Vagina (tissue), 2 donors: Measurements from ENCODE around the gene TMEM205. TPM values are rescaled to one million over a fixed set of nuclear protein-coding genes. Genes with fewer than 3 reads are reported as not detected.

ENCODE experiments used
- DNase-seq, 2 donors: peaks; one replicate each; pipeline ENCODE4 v3.0.0-alpha.2; 2017; ENCODE audit errors: extremely low spot score in 2 of 2
- H3K27ac ChIP-seq: fragments of 200-600 bp; sonication (generic); one replicate; pipeline ENCODE4 v1.5.1; 2019
- H3K27me3 ChIP-seq: fragments of 200-600 bp; sonication (generic); one replicate; pipeline ENCODE4 v1.5.1; 2019
- H3K36me3 ChIP-seq, 2 donors: fragments of 200-600 bp; sonication (generic); one replicate each; pipeline ENCODE4 v1.5.1; 2017 to 2019
- H3K4me1 ChIP-seq: fragments of 200-600 bp; sonication (generic); one replicate; pipeline ENCODE4 v1.5.1; 2019
- H3K4me3 ChIP-seq, 2 donors: fragments of 200-600 bp; sonication (generic); 1 replicate in 1 of 2; 2 replicates in 1 of 2; pipeline ENCODE4 v1.5.1; 2016 to 2019
- H3K9me3 ChIP-seq: fragments of 200-600 bp; sonication (generic); one replicate; pipeline ENCODE4 v1.5.1; 2019
- POLR2A ChIP-seq, 2 donors: fragments of 450-650 bp; IDR thresholded peaks; one replicate each; pipeline ENCODE4 v1.6.1; 2017; ENCODE audit warnings: antibody characterized with exemption in 2 of 2, mild to moderate bottlenecking in 2 of 2, moderate library complexity in 2 of 2
- POLR2AphosphoS5 ChIP-seq, 2 donors: sonication (generic); formaldehyde crosslinking; IDR thresholded peaks; one replicate each; pipeline ENCODE4 v1.9.0; 2017; ENCODE audit warnings: antibody characterized with exemption in 2 of 2, mild to moderate bottlenecking in 2 of 2, low read depth in 1 of 2; ENCODE audit not compliant: insufficient read depth in 1 of 2
- intact Hi-C: fragments of 100-400 bp; cut with DNase I; formaldehyde crosslinking; loops from one replicate; pipeline ENCODE4 v1.15.1; 2023
- total RNA-seq: library from RNA; depleted of rRNA; stranded (reverse); fragments of >200 nt; gene quantifications from one replicate; pipeline ENCODE4 v1.2.3, GENCODE V29; 2016
- TF ChIP-seq, protein P1 (sequence below), 3 experiments: fragments of 450-650 bp in 2 of 3; fragments of 200-600 bp in 1 of 3; sonication (generic) in 1 of 3; IDR thresholded peaks; one replicate each; pipeline ENCODE4 v1.5.1; 2017 to 2019; ENCODE audit warnings: antibody characterized with exemption in 3 of 3, mild to moderate bottlenecking in 2 of 3, moderate library complexity in 2 of 3

Gene TMEM205
- total RNA-seq, 1 donor from 2014 or later, result 173 TPM

DNA sequence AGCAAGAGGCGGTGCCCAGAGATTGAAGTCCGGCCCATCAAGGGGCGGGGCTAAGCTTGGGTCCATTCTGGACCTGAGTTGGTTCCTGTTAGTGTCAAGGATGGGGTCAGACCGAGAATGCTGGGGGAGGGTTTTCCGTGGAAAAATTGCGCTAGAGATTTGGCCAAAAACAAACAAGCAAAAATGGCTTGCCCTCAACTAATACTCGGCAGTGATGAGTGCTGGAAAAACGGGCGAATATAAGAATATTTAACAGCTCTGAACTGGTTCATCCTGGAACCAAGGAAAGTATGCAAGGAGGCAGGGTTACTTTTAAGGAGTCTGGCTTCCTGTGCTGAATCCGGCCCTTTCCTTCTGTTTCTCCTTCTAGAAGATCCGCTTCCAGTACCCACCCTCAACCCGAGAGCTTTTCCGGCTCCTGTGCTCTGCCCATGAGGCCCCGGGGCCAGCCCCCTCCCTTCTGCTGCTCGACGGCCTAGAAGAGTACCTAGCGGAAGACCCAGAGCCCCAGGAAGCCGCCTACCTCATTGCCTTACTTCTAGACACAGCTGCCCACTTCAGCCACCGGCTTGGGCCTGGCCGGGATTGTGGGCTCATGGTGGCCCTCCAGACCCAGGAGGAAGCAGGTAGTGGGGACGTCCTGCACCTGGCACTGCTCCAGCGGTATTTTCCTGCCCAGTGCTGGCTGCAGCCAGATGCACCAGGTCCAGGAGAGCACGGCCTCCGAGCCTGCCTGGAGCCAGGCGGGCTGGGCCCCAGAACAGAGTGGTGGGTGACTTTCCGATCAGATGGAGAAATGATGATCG is 29.3 kb upstream of the TMEM205 start:
- Histone ChIP-seq H3K36me3 (no peaks in the 10 kb centered on the region), H3K4me3 (peak overlapping the region; percentile 60 to 64), H3K9me3 (no peaks in the 10 kb centered on the region), H3K27ac (peak overlapping the region; percentile 86), H3K27me3 (no peaks in the 10 kb centered on the region), H3K4me1 (peaks cover 58% of the 10 kb centered on the region)
- intact Hi-C loops, result loop anchor here (5.0 kb wide), 1 partner anchor 57 kb away; no protein-coding TSS in a partner anchor
- TF ChIP-seq, protein P1, sequence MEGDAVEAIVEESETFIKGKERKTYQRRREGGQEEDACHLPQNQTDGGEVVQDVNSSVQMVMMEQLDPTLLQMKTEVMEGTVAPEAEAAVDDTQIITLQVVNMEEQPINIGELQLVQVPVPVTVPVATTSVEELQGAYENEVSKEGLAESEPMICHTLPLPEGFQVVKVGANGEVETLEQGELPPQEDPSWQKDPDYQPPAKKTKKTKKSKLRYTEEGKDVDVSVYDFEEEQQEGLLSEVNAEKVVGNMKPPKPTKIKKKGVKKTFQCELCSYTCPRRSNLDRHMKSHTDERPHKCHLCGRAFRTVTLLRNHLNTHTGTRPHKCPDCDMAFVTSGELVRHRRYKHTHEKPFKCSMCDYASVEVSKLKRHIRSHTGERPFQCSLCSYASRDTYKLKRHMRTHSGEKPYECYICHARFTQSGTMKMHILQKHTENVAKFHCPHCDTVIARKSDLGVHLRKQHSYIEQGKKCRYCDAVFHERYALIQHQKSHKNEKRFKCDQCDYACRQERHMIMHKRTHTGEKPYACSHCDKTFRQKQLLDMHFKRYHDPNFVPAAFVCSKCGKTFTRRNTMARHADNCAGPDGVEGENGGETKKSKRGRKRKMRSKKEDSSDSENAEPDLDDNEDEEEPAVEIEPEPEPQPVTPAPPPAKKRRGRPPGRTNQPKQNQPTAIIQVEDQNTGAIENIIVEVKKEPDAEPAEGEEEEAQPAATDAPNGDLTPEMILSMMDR (IDR thresholded peaks at IDR 0.05), result no peak
- TF ChIP-seq POLR2AphosphoS5 (IDR thresholded peaks at IDR 0.05; ENCODE audit: insufficient read depth in 1 of 2, low read depth in 1 of 2) (peak; percentile 18 to 29), POLR2A (IDR thresholded peaks at IDR 0.05) (peak in 1 of 2 donors; percentile 75)
- DNase-seq, result no peak

DNA sequence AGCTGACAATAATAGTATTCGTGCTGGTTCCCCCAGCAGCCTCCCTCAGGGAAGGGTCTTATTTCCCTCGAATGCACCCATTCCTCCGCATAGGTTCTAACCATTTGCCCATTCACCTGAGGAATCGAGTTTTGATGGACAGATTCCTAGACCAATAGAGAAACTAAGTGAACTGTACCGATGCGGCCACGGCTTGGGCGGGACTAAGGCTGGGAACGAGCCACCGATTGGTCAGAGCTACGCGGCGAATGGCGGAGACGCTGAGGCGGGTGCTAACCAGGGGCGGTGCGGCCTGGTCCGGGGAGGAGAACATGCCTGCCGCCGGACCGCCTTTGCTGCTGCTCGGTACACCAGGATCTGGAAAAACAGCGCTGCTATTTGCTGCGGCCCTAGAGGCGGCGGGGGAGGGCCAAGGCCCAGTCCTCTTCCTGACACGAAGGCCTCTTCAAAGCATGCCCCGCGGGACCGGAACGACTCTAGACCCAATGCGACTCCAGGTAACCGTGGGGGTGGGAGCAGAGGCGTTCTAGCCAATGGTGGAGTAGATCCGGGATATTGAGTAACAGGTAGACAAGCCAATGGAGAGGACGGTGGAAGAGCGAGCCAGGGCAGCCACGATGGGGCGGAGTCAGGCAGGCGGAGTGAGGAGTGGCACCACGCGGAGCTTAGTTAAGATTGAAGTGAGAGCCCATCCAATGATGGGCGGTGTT is 28.5 kb upstream of the TMEM205 start, which contains the start of gene SWSAP1:
TSS of gene SWSAP1 (plus strand) at position 234 of the 710 bp plus-strand sequence. CDS start at position 249, 15 bp downstream.
- DNase-seq, result peak; percentile 99 to 100
- peak within 1 kb of the TSS; percentile 60 to 64 for H3K4me3 ChIP-seq
- intact Hi-C loops, result loop anchor here (5.0 kb wide), 1 partner anchor 58 kb away; no protein-coding TSS in a partner anchor
- no peaks in the 10 kb centered on the region for H3K36me3 ChIP-seq
- peaks cover 51% of the 10 kb centered on the region for H3K4me1 ChIP-seq
- H3K27ac ChIP-seq, result peak within 1 kb of the TSS; percentile 86
- TF ChIP-seq, protein P1 (IDR thresholded peaks at IDR 0.05), result no peak
- peak in 1 of 2 donors; percentile 25 for TF ChIP-seq POLR2A (IDR thresholded peaks at IDR 0.05)
- peak; percentile 85 to 93 for TF ChIP-seq POLR2AphosphoS5 (IDR thresholded peaks at IDR 0.05; ENCODE audit: insufficient read depth in 1 of 2, low read depth in 1 of 2)
- no peaks in the 10 kb centered on the region for H3K27me3 ChIP-seq
- no peaks in the 10 kb centered on the region for H3K9me3 ChIP-seq

DNA sequence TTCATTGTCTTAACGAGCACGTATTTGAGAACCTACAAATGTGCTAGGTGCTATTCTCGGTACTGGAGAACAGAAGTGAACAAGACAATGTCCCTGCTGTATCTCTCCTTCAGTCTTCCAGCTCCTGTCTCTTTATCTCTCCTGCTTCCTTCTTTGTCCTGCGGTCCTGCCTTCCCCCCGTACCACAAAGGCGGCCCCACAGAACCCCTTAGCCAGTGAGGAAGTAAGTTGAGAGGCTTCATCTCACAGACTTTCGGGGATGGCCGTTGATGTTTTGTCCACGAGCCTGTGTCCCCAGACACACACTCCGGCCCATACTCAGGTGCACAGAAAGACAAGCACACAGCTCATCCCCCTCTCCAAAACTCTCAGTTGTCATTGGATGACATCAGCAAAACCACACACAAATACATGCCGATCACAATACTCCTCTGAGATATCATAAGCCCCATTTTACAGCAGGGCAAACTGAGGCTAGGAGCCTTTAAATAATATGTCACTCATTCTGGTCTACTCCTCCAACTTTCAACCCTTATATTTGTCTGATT is 27.9 kb upstream of the TMEM205 start:
- no peaks in the 10 kb centered on the region for H3K36me3 ChIP-seq
- H3K9me3 ChIP-seq, result no peaks in the 10 kb centered on the region
- peak overlapping the region; percentile 86 for H3K27ac ChIP-seq
- TF ChIP-seq POLR2A (IDR thresholded peaks at IDR 0.05), result no peak
- no peak for TF ChIP-seq POLR2AphosphoS5 (IDR thresholded peaks at IDR 0.05; ENCODE audit: insufficient read depth in 1 of 2, low read depth in 1 of 2)
- TF ChIP-seq, protein P1 (IDR thresholded peaks at IDR 0.05), result no peak
- peak overlapping the region; percentile 60 to 64 for H3K4me3 ChIP-seq
- intact Hi-C loops, result no loop called here
- H3K4me1 ChIP-seq, result peaks cover 48% of the 10 kb centered on the region
- H3K27me3 ChIP-seq, result no peaks in the 10 kb centered on the region
- DNase-seq, result no peak

DNA sequence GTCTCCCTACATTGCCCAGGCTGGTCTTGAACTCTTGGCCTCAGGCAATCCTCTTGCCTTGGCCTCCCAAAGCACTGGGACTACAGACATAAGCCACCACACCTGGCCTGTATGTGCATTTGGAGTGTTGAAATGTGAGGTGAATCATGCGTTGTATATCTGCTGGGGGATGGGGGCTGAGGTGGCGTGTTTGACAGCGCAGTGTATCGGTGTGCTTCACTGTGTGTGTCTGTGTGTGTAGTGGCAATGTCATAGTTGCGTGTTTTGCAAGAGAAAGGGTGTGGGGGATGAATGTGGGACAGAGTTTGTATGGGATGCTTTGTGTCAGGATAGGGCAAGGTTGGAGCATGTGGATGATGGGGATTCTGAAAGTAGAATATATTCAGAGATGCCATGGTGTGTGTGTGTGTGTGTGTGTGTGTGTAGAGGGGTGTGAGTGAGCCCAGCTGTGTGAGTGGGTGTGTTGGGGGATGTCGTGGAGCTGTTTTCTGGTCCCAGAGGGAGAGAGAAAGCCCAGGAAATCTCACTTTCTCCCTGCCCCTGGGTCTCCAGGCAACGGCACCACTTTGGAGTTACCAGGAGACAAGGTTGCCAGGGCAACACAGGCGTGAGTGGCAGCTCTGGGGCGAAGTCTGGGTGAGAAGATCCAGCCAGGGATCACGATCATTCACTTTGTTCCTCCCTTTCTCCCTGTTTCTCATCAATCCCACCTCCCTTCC is 27.3 kb upstream of the TMEM205 start:
- Histone ChIP-seq H3K9me3 (no peaks in the 10 kb centered on the region), H3K4me3 (no peak overlapping the region), H3K27ac (no peak overlapping the region), H3K4me1 (peaks cover 41% of the 10 kb centered on the region), H3K36me3 (no peaks in the 10 kb centered on the region), H3K27me3 (no peaks in the 10 kb centered on the region)
- no peak for DNase-seq
- TF ChIP-seq POLR2AphosphoS5 (IDR thresholded peaks at IDR 0.05; ENCODE audit: insufficient read depth in 1 of 2, low read depth in 1 of 2), result no peak
- TF ChIP-seq, protein P1 (IDR thresholded peaks at IDR 0.05), result no peak
- TF ChIP-seq POLR2A (IDR thresholded peaks at IDR 0.05), result no peak
- intact Hi-C loops, result no loop called here
